Measurements from ENCODE around the gene DMRT1.
A peak's percentile ranks its signal among the peaks of the same experiment; 100 is the strongest.
"Not testable (repeated sequence)": the region's sequence is repeated elsewhere in the genome, so short reads cannot be mapped to it uniquely, and the experiment has no call there.

Gene DMRT1

GRCh38 chr9:861525-861924 lies 20.0 kb downstream of the DMRT1 start:
- not testable (repeated sequence) for DNase-seq

- DNase-seq: no peak
Observed at GRCh38 chr9:875119-875962, 33.8 kb downstream of the DMRT1 start.

GRCh38 chr9:876425-876824 lies 34.9 kb downstream of the DMRT1 start:
- no peak for DNase-seq

GRCh38 chr9:878239-878638 lies 36.7 kb downstream of the DMRT1 start:
- no peak for DNase-seq

GRCh38 chr9:880725-881124 lies 39.2 kb downstream of the DMRT1 start:
- no peak for DNase-seq

- DNase-seq: no peak
Observed at GRCh38 chr9:882416-882924, 41.0 kb downstream of the DMRT1 start.

GRCh38 chr9:883011-883410 lies 41.5 kb downstream of the DMRT1 start:
- no peak for DNase-seq

- DNase-seq: no peak
Observed at GRCh38 chr9:886886-887285, 45.4 kb downstream of the DMRT1 start.

- no peak for DNase-seq
Observed at GRCh38 chr9:892123-892522, 50.6 kb downstream of the DMRT1 start.

- no peak for DNase-seq
Observed at GRCh38 chr9:893115-893514, 51.6 kb downstream of the DMRT1 start.

- no peak for DNase-seq
Observed at GRCh38 chr9:893843-894420, 52.4 kb downstream of the DMRT1 start.

GRCh38 chr9:899440-900184 lies 58.1 kb downstream of the DMRT1 start:
- DNase-seq: peak; percentile 30

- no peak for DNase-seq
Observed at GRCh38 chr9:903886-904285, 62.4 kb downstream of the DMRT1 start.

GRCh38 chr9:905906-906305 lies 64.4 kb downstream of the DMRT1 start:
- no peak for DNase-seq

- DNase-seq: no peak
Observed at GRCh38 chr9:908536-909205, 67.2 kb downstream of the DMRT1 start.

- no peak for DNase-seq
Observed at GRCh38 chr9:911005-911404, 69.5 kb downstream of the DMRT1 start.

GRCh38 chr9:912776-913175 lies 71.3 kb downstream of the DMRT1 start:
- no peak for DNase-seq

- not testable (repeated sequence) for DNase-seq
Observed at GRCh38 chr9:913526-913925, 72.0 kb downstream of the DMRT1 start.

GRCh38 chr9:917730-918129 lies 76.2 kb downstream of the DMRT1 start:
- no peak for DNase-seq

- DNase-seq: no peak
Observed at GRCh38 chr9:920927-921326, 79.4 kb downstream of the DMRT1 start.

GRCh38 chr9:922171-922570 lies 80.7 kb downstream of the DMRT1 start:
- DNase-seq: no peak

- DNase-seq: no peak
Observed at GRCh38 chr9:922731-923130, 81.2 kb downstream of the DMRT1 start.

- DNase-seq: no peak
Observed at GRCh38 chr9:926976-927375, 85.5 kb downstream of the DMRT1 start.

All from NCI-H510A (cell line).